ENCODE measurements around the gene ERFE. TPM values are rescaled to one million over a fixed set of nuclear protein-coding genes. Genes with fewer than 3 reads are reported as not detected.

ERFE gene
- total and polyA plus RNA-seq, 12 donors, result 0.11 to 1.3 (median 0.64) TPM; not detected in 7

DNA sequence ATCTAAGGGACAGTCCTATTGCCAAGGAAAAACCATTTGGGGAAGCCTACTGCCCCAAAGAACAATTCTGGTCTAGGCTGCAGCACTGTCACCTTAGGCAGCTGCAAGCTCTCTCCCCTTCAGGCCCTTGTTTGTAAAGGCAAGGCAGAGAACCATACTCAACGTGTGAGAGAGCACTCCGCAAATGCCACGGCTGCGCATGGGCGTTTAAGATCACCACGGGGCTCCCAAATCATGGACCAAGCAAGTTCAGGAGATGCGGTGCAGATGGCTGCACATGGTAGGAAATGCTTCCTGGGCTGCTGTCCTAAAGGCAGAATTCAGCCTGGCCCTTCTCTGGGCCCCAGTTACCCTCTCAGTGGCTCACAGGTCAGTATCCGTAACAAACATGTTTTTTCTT lies 15.5 kb downstream of the ERFE start:
- TF ChIP-seq, protein P1, sequence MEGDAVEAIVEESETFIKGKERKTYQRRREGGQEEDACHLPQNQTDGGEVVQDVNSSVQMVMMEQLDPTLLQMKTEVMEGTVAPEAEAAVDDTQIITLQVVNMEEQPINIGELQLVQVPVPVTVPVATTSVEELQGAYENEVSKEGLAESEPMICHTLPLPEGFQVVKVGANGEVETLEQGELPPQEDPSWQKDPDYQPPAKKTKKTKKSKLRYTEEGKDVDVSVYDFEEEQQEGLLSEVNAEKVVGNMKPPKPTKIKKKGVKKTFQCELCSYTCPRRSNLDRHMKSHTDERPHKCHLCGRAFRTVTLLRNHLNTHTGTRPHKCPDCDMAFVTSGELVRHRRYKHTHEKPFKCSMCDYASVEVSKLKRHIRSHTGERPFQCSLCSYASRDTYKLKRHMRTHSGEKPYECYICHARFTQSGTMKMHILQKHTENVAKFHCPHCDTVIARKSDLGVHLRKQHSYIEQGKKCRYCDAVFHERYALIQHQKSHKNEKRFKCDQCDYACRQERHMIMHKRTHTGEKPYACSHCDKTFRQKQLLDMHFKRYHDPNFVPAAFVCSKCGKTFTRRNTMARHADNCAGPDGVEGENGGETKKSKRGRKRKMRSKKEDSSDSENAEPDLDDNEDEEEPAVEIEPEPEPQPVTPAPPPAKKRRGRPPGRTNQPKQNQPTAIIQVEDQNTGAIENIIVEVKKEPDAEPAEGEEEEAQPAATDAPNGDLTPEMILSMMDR (IDR thresholded peaks at IDR 0.05), result no peak
- peaks cover 0 to 100% (median 60%) of the 10 kb centered on the region in 9 donors for H3K36me3 ChIP-seq
- WGBS, 2 donors, result 95 to 98% methylated on average over 8 of the region's 8 CpGs
- H3K9me3 ChIP-seq, result no peaks in the 10 kb centered on the region
- peaks cover 0 to 17% (median 11%) of the 10 kb centered on the region in 9 donors for H3K4me1 ChIP-seq
- intact Hi-C loops (cut with DNase I), result no loop called here
- H3K27ac ChIP-seq, result no peak overlapping the region
- ATAC-seq, result no peak
- no peak for DNase-seq
- H3K27me3 ChIP-seq, result no peaks in the 10 kb centered on the region
- H3K4me3 ChIP-seq, result no peak overlapping the region

DNA sequence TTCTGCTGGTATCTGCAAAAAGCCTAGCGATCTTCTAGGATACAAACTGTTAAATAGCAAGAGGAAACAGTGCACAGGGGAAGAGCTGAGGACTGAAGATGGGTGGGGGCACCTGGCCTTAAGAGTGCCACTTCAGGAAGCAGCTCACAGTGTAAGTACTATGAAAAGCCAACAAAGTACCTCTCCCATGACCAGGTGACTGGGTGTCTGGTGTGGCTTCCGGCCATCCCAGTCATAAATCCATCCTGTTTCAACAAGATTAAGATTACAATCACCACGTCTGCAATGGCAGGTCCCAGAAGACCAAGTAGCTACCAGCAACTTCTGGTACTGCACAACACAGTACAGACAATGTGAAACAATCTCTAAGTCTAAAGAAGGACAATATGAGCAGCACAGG lies 15.9 kb downstream of the ERFE start:
- Histone ChIP-seq H3K36me3 (peaks cover 0 to 100% (median 64%) of the 10 kb centered on the region in 9 donors), H3K4me1 (peaks cover 0 to 13% (median 8%) of the 10 kb centered on the region in 9 donors), H3K9me3 (no peaks in the 10 kb centered on the region), H3K27me3 (no peaks in the 10 kb centered on the region), H3K27ac (no peak overlapping the region), H3K4me3 (no peak overlapping the region)
- TF ChIP-seq, protein P1 (IDR thresholded peaks at IDR 0.05), result no peak
- no peak for DNase-seq
- no peak for ATAC-seq
- 84 to 85% methylated on average over 3 of the region's 3 CpGs for WGBS, 2 donors
- intact Hi-C loops (cut with DNase I), result no loop called here

DNA sequence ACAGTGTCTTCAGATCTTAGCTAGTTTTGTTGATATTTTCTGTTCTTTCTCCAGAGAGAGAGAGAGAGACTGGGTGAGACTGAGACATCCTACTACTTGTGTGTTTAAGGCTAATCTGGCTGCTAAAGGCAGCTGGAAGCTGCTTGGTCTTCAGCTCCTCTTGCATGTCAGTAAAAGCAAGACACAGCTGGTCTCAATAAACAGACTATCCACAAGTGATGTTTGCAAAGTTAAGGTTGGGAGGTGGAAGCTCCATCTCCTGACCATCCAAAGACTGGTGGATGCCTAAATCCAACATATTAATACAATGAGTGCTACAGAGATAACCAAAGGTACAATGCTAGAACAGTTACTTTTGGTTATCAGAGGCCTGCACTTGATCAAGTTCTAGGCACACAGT lies 17.8 kb downstream of the ERFE start:
- Histone ChIP-seq H3K27me3 (no peaks in the 10 kb centered on the region), H3K9me3 (no peaks in the 10 kb centered on the region), H3K4me1 (no peaks in the 10 kb centered on the region), H3K27ac (no peak overlapping the region), H3K4me3 (no peak overlapping the region), H3K36me3 (peaks cover 0 to 100% (median 70%) of the 10 kb centered on the region in 9 donors)
- ATAC-seq (no peak), DNase-seq (no peak)
- intact Hi-C loops (cut with DNase I), result no loop called here
- TF ChIP-seq, protein P1 (IDR thresholded peaks at IDR 0.05), result no peak

DNA sequence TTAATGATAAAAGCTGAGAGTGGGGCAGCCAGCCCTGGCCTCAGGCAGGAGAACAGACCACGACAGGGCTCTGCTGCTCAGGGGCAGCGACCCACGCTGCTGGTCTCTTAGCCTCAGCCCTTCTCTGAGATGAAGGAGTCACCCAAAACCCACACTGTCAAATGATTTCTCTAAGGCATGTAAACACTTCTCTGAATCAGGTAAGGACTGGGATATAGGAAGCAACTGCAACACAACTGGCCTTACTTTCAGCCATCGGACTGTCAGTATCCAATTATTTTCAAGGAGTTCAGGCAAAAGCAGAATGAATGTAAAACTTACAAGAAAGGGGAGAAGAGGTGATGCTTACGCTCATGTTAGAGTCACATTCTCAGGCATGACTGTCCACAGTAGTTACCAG lies 21.8 kb downstream of the ERFE start:
- Histone ChIP-seq H3K4me1 (peaks cover 0 to 11% (median 0%) of the 10 kb centered on the region in 9 donors), H3K9me3 (no peaks in the 10 kb centered on the region), H3K36me3 (peaks cover 0 to 100% (median 83%) of the 10 kb centered on the region in 9 donors), H3K27ac (no peak overlapping the region), H3K4me3 (no peak overlapping the region), H3K27me3 (no peaks in the 10 kb centered on the region)
- TF ChIP-seq, protein P1 (IDR thresholded peaks at IDR 0.05), result no peak
- DNase-seq (no peak), ATAC-seq (no peak)
- whole genome bisulfite sequencing, 2 donors, result 89 to 94% methylated on average over 5 of the region's 5 CpGs
- intact Hi-C loops (cut with DNase I), result loop anchor here in 1 of 10 donors (10.0 kb wide), 1 partner anchor 74 kb away; no protein-coding TSS in a partner anchor
